Measurements from ENCODE around the gene KIF12.

Gene KIF12

GRCh38 chr9:114072184-114073140 lies 26.6 kb downstream of the KIF12 start:
- Histone ChIP-seq H3K27me3 (ENCODE audit: control insufficient read depth, insufficient read depth, low read length) (peaks cover 5% of the 10 kb centered on the region), H3K9ac (ENCODE audit: low read length) (no peak overlapping the region), H3K36me3 (ENCODE audit: control insufficient read depth, insufficient read depth, low read length) (no peaks in the 10 kb centered on the region), H3K27ac (ENCODE audit: low read depth, low read length) (no peak overlapping the region), H3K4me3 (ENCODE audit: low read length) (no peak overlapping the region), H3K4me1 (ENCODE audit: control insufficient read depth, insufficient read depth, low read length) (no peaks in the 10 kb centered on the region)

GRCh38 chr9:114071197-114071795 lies 27.8 kb downstream of the KIF12 start:
- Histone ChIP-seq H3K27ac (ENCODE audit: low read depth, low read length) (no peak overlapping the region), H3K4me3 (ENCODE audit: low read length) (no peak overlapping the region), H3K4me1 (ENCODE audit: control insufficient read depth, insufficient read depth, low read length) (no peaks in the 10 kb centered on the region), H3K27me3 (ENCODE audit: control insufficient read depth, insufficient read depth, low read length) (no peaks in the 10 kb centered on the region), H3K9ac (ENCODE audit: low read length) (no peak overlapping the region), H3K36me3 (ENCODE audit: control insufficient read depth, insufficient read depth, low read length) (no peaks in the 10 kb centered on the region)

- H3K9ac ChIP-seq (ENCODE audit: low read length) = no peak overlapping the region
- H3K36me3 ChIP-seq (ENCODE audit: control insufficient read depth, insufficient read depth, low read length) = no peaks in the 10 kb centered on the region
- no peaks in the 10 kb centered on the region for H3K4me1 ChIP-seq (ENCODE audit: control insufficient read depth, insufficient read depth, low read length)
- H3K4me3 ChIP-seq (ENCODE audit: low read length) = no peak overlapping the region
- H3K27ac ChIP-seq (ENCODE audit: low read depth, low read length) = no peak overlapping the region
- H3K27me3 ChIP-seq (ENCODE audit: control insufficient read depth, insufficient read depth, low read length) = no peaks in the 10 kb centered on the region
Measured at GRCh38 chr9:114070188-114071103, 28.6 kb downstream of the KIF12 start.

- Histone ChIP-seq H3K4me3 (ENCODE audit: low read length) (no peak overlapping the region), H3K4me1 (ENCODE audit: control insufficient read depth, insufficient read depth, low read length) (no peaks in the 10 kb centered on the region), H3K27me3 (ENCODE audit: control insufficient read depth, insufficient read depth, low read length) (no peaks in the 10 kb centered on the region), H3K36me3 (ENCODE audit: control insufficient read depth, insufficient read depth, low read length) (no peaks in the 10 kb centered on the region), H3K9ac (ENCODE audit: low read length) (no peak overlapping the region), H3K27ac (ENCODE audit: low read depth, low read length) (no peak overlapping the region)
Measured at GRCh38 chr9:114069476-114070187, 29.5 kb downstream of the KIF12 start.

GRCh38 chr9:114065304-114065703 lies 33.8 kb downstream of the KIF12 start:
- Histone ChIP-seq H3K4me1 (ENCODE audit: control insufficient read depth, insufficient read depth, low read length) (no peaks in the 10 kb centered on the region), H3K27ac (ENCODE audit: low read depth, low read length) (no peak overlapping the region), H3K4me3 (ENCODE audit: low read length) (no peak overlapping the region), H3K36me3 (ENCODE audit: control insufficient read depth, insufficient read depth, low read length) (no peaks in the 10 kb centered on the region), H3K9ac (ENCODE audit: low read length) (no peak overlapping the region), H3K27me3 (ENCODE audit: control insufficient read depth, insufficient read depth, low read length) (no peaks in the 10 kb centered on the region)

- no peaks in the 10 kb centered on the region for H3K27me3 ChIP-seq (ENCODE audit: control insufficient read depth, insufficient read depth, low read length)
- no peaks in the 10 kb centered on the region for H3K4me1 ChIP-seq (ENCODE audit: control insufficient read depth, insufficient read depth, low read length)
- no peak overlapping the region for H3K27ac ChIP-seq (ENCODE audit: low read depth, low read length)
- no peak overlapping the region for H3K9ac ChIP-seq (ENCODE audit: low read length)
- H3K4me3 ChIP-seq (ENCODE audit: low read length) = no peak overlapping the region
- H3K36me3 ChIP-seq (ENCODE audit: control insufficient read depth, insufficient read depth, low read length) = no peaks in the 10 kb centered on the region
Measured at GRCh38 chr9:114061830-114062474, 37.1 kb downstream of the KIF12 start.

- Histone ChIP-seq H3K36me3 (ENCODE audit: control insufficient read depth, insufficient read depth, low read length) (no peaks in the 10 kb centered on the region), H3K27me3 (ENCODE audit: control insufficient read depth, insufficient read depth, low read length) (no peaks in the 10 kb centered on the region), H3K27ac (ENCODE audit: low read depth, low read length) (no peak overlapping the region), H3K9ac (ENCODE audit: low read length) (no peak overlapping the region), H3K4me3 (ENCODE audit: low read length) (no peak overlapping the region), H3K4me1 (ENCODE audit: control insufficient read depth, insufficient read depth, low read length) (no peaks in the 10 kb centered on the region)
Measured at GRCh38 chr9:114061292-114061691, 37.8 kb downstream of the KIF12 start.

- Histone ChIP-seq H3K27me3 (ENCODE audit: control insufficient read depth, insufficient read depth, low read length) (no peaks in the 10 kb centered on the region), H3K36me3 (ENCODE audit: control insufficient read depth, insufficient read depth, low read length) (no peaks in the 10 kb centered on the region), H3K9ac (ENCODE audit: low read length) (no peak overlapping the region), H3K27ac (ENCODE audit: low read depth, low read length) (no peak overlapping the region), H3K4me1 (ENCODE audit: control insufficient read depth, insufficient read depth, low read length) (no peaks in the 10 kb centered on the region), H3K4me3 (ENCODE audit: low read length) (no peak overlapping the region)
Measured at GRCh38 chr9:114060711-114061110, 38.4 kb downstream of the KIF12 start.

GRCh38 chr9:114060070-114060469 lies 39.0 kb downstream of the KIF12 start:
- Histone ChIP-seq H3K27ac (ENCODE audit: low read depth, low read length) (no peak overlapping the region), H3K27me3 (ENCODE audit: control insufficient read depth, insufficient read depth, low read length) (no peaks in the 10 kb centered on the region), H3K36me3 (ENCODE audit: control insufficient read depth, insufficient read depth, low read length) (no peaks in the 10 kb centered on the region), H3K9ac (ENCODE audit: low read length) (no peak overlapping the region), H3K4me3 (ENCODE audit: low read length) (no peak overlapping the region), H3K4me1 (ENCODE audit: control insufficient read depth, insufficient read depth, low read length) (no peaks in the 10 kb centered on the region)

GRCh38 chr9:114059047-114059803 lies 39.9 kb downstream of the KIF12 start:
- no peaks in the 10 kb centered on the region for H3K27me3 ChIP-seq (ENCODE audit: control insufficient read depth, insufficient read depth, low read length)
- no peak overlapping the region for H3K4me3 ChIP-seq (ENCODE audit: low read length)
- H3K4me1 ChIP-seq (ENCODE audit: control insufficient read depth, insufficient read depth, low read length) = no peaks in the 10 kb centered on the region
- no peak overlapping the region for H3K9ac ChIP-seq (ENCODE audit: low read length)
- H3K36me3 ChIP-seq (ENCODE audit: control insufficient read depth, insufficient read depth, low read length) = no peaks in the 10 kb centered on the region
- no peak overlapping the region for H3K27ac ChIP-seq (ENCODE audit: low read depth, low read length)

GRCh38 chr9:114058688-114059046 lies 40.4 kb downstream of the KIF12 start:
- H3K9ac ChIP-seq (ENCODE audit: low read length) = no peak overlapping the region
- no peaks in the 10 kb centered on the region for H3K27me3 ChIP-seq (ENCODE audit: control insufficient read depth, insufficient read depth, low read length)
- H3K36me3 ChIP-seq (ENCODE audit: control insufficient read depth, insufficient read depth, low read length) = no peaks in the 10 kb centered on the region
- H3K4me1 ChIP-seq (ENCODE audit: control insufficient read depth, insufficient read depth, low read length) = no peaks in the 10 kb centered on the region
- H3K4me3 ChIP-seq (ENCODE audit: low read length) = no peak overlapping the region
- no peak overlapping the region for H3K27ac ChIP-seq (ENCODE audit: low read depth, low read length)

Data from rectal smooth muscle tissue (tissue), 1 donor.